GM13976 (cell line): ENCODE results near the gene GHR.
A peak's percentile ranks its signal among the peaks of the same experiment; 100 is the strongest.

Experiments
- DNase-seq: peaks from one replicate; pipeline ENCODE4 v3.0.0; 2012; ENCODE audit warnings: low spot score
- in situ Hi-C: fragments of 300-500 bp; cut with MboI; formaldehyde crosslinking; loops from one replicate; pipeline ENCODE4 v1.12.0; 2022; ENCODE audit warnings: low sequenced_read_pairs, mixed read lengths, inconsistent platforms; ENCODE audit not compliant: unreplicated experiment
- TF ChIP-seq, protein P1 (sequence below): IDR thresholded peaks from 2 replicates; pipeline ENCODE4 v1.5.1; 2012; ENCODE audit warnings: borderline replicate concordance, mild to moderate bottlenecking; ENCODE audit not compliant: insufficient read depth; ENCODE audit errors: extremely low read depth, missing control alignments, control extremely low read depth

The GHR gene

DNA sequence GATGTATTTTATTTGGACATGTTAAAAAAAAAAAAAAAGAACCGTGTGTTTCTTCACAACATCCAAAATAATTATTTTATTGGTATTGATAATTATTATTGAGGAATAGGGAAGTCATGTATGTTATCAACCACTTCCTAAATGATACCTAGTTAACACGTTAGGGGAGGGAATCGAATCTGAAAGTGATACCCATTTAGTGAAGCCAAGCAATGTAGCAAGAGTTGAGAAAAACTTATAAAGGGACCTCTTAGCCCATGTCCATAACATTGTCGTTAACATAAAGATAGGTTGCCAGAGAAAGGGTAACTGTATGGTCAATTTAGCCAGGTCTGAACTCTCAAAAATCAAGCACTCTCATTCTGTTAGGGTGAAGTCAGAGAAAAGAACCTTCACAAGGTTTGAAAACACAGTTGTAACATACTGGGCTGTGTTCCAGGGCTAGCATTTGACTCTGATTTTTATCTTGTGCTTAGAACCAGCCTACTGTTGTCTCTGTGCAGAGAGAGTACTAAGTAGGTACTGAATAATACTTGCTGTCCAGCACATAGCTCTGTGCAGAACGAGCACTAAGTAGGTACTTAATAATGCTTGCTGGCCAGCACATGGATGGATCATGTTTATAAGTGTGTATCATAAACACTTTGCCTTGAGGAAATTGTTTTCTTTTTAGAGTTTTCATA is 60.4 kb downstream of the GHR start:
- peak; percentile 41 for DNase-seq
- in situ Hi-C loops, result no loop called here
- TF ChIP-seq, protein P1, sequence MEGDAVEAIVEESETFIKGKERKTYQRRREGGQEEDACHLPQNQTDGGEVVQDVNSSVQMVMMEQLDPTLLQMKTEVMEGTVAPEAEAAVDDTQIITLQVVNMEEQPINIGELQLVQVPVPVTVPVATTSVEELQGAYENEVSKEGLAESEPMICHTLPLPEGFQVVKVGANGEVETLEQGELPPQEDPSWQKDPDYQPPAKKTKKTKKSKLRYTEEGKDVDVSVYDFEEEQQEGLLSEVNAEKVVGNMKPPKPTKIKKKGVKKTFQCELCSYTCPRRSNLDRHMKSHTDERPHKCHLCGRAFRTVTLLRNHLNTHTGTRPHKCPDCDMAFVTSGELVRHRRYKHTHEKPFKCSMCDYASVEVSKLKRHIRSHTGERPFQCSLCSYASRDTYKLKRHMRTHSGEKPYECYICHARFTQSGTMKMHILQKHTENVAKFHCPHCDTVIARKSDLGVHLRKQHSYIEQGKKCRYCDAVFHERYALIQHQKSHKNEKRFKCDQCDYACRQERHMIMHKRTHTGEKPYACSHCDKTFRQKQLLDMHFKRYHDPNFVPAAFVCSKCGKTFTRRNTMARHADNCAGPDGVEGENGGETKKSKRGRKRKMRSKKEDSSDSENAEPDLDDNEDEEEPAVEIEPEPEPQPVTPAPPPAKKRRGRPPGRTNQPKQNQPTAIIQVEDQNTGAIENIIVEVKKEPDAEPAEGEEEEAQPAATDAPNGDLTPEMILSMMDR, result no peak

GRCh38 chr5:42487077-42487476 is 63.8 kb downstream of the GHR start:
- TF ChIP-seq, protein P1, result no peak
- no peak for DNase-seq
- in situ Hi-C loops, result no loop called here

DNA sequence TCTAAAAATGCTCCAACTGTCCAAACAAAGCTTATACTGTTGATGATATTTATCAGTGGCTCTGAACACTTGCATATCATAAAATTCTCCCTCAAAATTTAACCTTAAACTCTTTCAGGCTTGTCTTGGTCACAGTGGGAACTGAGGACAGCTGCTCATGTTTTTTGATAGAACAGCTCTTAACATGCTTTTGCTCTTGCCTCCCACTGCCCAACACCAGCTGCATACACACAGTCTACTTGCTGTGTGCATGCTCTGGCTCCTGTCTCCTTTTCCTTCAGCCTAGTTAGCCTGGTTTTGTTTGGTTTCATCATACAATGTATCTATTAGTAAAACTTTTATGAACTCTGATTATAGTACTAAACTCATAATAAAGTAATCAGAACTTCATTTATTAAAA is 64.6 kb downstream of the GHR start:
- in situ Hi-C loops, result no loop called here
- TF ChIP-seq, protein P1, result no peak
- DNase-seq, result no peak

GRCh38 chr5:42490831-42491230 is 67.6 kb downstream of the GHR start:
- TF ChIP-seq, protein P1, result no peak
- in situ Hi-C loops, result no loop called here

GRCh38 chr5:42491699-42492098 is 68.5 kb downstream of the GHR start:
- TF ChIP-seq, protein P1, result no peak
- in situ Hi-C loops, result no loop called here

More at GRCh38 chr5:42490831-42491230, 67.6 kb downstream of the GHR start:
- no peak for DNase-seq

DNA sequence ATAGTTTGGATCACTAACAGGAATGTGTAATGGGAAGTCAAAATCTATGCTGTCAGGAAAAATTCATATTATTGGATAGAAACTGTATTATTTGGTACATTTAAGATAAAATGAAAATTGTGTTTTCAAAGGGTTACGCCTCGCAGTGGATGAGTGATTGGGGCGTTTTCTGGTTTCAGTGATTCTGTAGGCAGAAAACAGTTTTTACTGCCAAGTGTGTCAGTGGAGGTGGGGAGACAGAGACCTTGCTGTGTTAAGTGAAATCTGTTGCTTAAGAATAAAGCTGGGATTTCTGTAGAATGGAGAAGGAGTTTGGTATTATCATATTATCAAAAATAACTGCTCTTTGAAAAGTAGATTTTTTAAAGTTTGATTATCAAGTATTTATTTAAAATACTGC is 69.7 kb downstream of the GHR start:
- DNase-seq, result no peak
- in situ Hi-C loops, result no loop called here
- TF ChIP-seq, protein P1, result no peak

More at GRCh38 chr5:42491699-42492098, 68.5 kb downstream of the GHR start:
- DNase-seq, result no peak

GRCh38 chr5:42494414-42494813 is 71.2 kb downstream of the GHR start:
- TF ChIP-seq, protein P1, result no peak
- no peak for DNase-seq
- in situ Hi-C loops, result no loop called here
